H1 (cell line): ENCODE data around the gene CACNA1G.

Source experiments
- BRCA1 ChIP-seq: IDR thresholded peaks from 2 replicates; pipeline ENCODE4 v1.6.1; 2012; ENCODE audit warnings: low read depth, low read length, improper control_type of control experiment
- CREB1 ChIP-seq: IDR thresholded peaks from 2 replicates; pipeline ENCODE4 v1.6.1; 2012; ENCODE audit warnings: inconsistent platforms
- POLR2AphosphoS5 ChIP-seq: IDR thresholded peaks from 2 replicates; pipeline ENCODE4 v1.6.1; 2011; ENCODE audit warnings: low read depth, low read length
- RFX5 ChIP-seq: IDR thresholded peaks from 2 replicates; pipeline ENCODE4 v1.6.1; 2011; ENCODE audit warnings: low read depth, low read length, improper control_type of control experiment, borderline replicate concordance
- RXRA ChIP-seq: IDR thresholded peaks from 2 replicates; pipeline ENCODE4 v1.6.1; 2011; ENCODE audit warnings: low read depth, mild to moderate bottlenecking, low read length, moderate library complexity; ENCODE audit not compliant: insufficient read depth
- TF ChIP-seq, protein P1 (sequence below): IDR thresholded peaks from 2 replicates; pipeline ENCODE4 v1.6.1; 2012; ENCODE audit warnings: inconsistent platforms
- TF ChIP-seq, protein P2 (sequence below), 3 experiments: IDR thresholded peaks; 1 replicate in 2 of 3; 2 replicates in 1 of 3; pipeline versions ENCODE4 v1.5.1 to v1.6.1; 2011; ENCODE audit warnings: low read length in 3 of 3, mild to moderate bottlenecking in 3 of 3, inconsistent platforms in 2 of 3, low read depth in 1 of 3, moderate library complexity in 1 of 3; ENCODE audit not compliant: insufficient read depth in 1 of 3; ENCODE audit errors: control extremely low read depth in 1 of 3

DNA sequence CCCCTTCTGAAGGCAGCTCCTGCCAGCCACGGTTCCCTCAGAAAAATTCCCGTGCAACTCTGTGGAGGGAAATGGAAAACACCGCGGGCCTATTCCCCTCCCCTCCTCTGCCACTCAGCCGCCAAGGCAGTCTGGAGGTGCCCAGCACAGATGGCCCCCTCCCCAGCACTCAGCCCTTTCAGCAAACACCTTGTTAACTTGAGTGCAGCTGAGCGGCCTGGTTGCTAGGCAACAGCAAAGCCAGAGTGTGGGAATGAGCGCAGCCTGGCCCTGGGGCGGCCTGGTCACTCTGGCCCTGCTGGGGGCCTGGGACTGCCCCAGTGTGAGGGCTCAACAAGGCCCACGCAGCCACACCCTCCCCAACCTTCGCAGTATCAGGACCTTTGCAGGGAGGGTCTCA, 32.8 kb downstream of the CACNA1G start:
- TF ChIP-seq POLR2AphosphoS5 (no peak), BRCA1 (no peak), RXRA (no peak), CREB1 (no peak), RFX5 (no peak)
- TF ChIP-seq, protein P1, sequence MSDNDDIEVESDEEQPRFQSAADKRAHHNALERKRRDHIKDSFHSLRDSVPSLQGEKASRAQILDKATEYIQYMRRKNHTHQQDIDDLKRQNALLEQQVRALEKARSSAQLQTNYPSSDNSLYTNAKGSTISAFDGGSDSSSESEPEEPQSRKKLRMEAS: no peak
- TF ChIP-seq, protein P2, sequence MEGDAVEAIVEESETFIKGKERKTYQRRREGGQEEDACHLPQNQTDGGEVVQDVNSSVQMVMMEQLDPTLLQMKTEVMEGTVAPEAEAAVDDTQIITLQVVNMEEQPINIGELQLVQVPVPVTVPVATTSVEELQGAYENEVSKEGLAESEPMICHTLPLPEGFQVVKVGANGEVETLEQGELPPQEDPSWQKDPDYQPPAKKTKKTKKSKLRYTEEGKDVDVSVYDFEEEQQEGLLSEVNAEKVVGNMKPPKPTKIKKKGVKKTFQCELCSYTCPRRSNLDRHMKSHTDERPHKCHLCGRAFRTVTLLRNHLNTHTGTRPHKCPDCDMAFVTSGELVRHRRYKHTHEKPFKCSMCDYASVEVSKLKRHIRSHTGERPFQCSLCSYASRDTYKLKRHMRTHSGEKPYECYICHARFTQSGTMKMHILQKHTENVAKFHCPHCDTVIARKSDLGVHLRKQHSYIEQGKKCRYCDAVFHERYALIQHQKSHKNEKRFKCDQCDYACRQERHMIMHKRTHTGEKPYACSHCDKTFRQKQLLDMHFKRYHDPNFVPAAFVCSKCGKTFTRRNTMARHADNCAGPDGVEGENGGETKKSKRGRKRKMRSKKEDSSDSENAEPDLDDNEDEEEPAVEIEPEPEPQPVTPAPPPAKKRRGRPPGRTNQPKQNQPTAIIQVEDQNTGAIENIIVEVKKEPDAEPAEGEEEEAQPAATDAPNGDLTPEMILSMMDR (IDR thresholded peaks at IDR 0.05; ENCODE audit: control extremely low read depth in 1 of 3, insufficient read depth in 1 of 3, low read depth in 1 of 3, low read length in 3 of 3): no peak
